Measurements from ENCODE around the gene VSTM2L.

- TF ChIP-seq CTCF (IDR thresholded peaks at IDR 0.05; ENCODE audit: poor library complexity, severe bottlenecking) (no peak), EZH2 (IDR thresholded peaks at IDR 0.05; ENCODE audit: borderline replicate concordance, insufficient read depth, low read length, poor library complexity, severe bottlenecking) (no peak)
Observed at GRCh38 chr20:37867289-37868195, 35.4 kb upstream of the VSTM2L start.
